SK-N-SH (cell line): ENCODE results near the gene BCL7C. TPM values are rescaled to one million over a fixed set of nuclear protein-coding genes. Genes with fewer than 3 reads are reported as not detected.

ENCODE experiments used
- CTCF ChIA-PET: fragments of 300-600, 350-600 bp; formaldehyde crosslinking; extraction: SDS; loops from one replicate; lab custom pipeline; 2021; lab: Yijun Ruan, JAX
- POLR2A ChIA-PET: fragments of 350-600 bp; sonication (Branson Sonifier 250); formaldehyde crosslinking; extraction: SDS; loops from one replicate; lab custom pipeline; 2020; ENCODE audit warnings: antibody characterized with exemption, inconsistent platforms; lab: Yijun Ruan, JAX
- DNase-seq: peaks from one replicate; pipeline ENCODE4 v3.0.0; 2012
- H2AFZ ChIP-seq: fragments of 200-600 bp; sonication (generic); 2 replicates; pipeline ENCODE4 v1.8.1; 2016; ENCODE audit warnings: antibody characterized with exemption, mild to moderate bottlenecking, low read depth
- H3F3A ChIP-seq: fragments of 200-600 bp; sonication (generic); replicated peaks from 2 replicates; pipeline ENCODE3; 2016; ENCODE audit warnings: antibody characterized with exemption, mild to moderate bottlenecking; ENCODE audit not compliant: insufficient read depth
- H3K27ac ChIP-seq, 2 experiments: fragments of 200-500 bp in 1 of 2; fragments of 200-600 bp in 1 of 2; sonication (Bioruptor generic) in 1 of 2; sonication (generic), shearing (Covaris generic) in 1 of 2; 2 replicates each; pipeline versions ENCODE4 v1.5.1 to v1.6.1; 2014 to 2016; ENCODE audit warnings: low read depth in 2 of 2, inconsistent platforms in 1 of 2, low read length in 1 of 2, mild to moderate bottlenecking in 1 of 2, mixed read lengths in 1 of 2
- H3K27me3 ChIP-seq: fragments of 200-600 bp; sonication (generic), shearing (Covaris generic); 2 replicates; pipeline ENCODE4 v1.6.1; 2016; ENCODE audit warnings: mixed run types; ENCODE audit not compliant: insufficient read depth
- H3K36me3 ChIP-seq, 2 experiments: fragments of 200-500 bp in 1 of 2; fragments of 200-600 bp in 1 of 2; sonication (Bioruptor generic) in 1 of 2; sonication (generic) in 1 of 2; replicated peaks in 1 of 2; 2 replicates each; pipeline versions ENCODE3 to v1.5.1; 2014 to 2016; ENCODE audit warnings: low read length in 1 of 2, mild to moderate bottlenecking in 1 of 2; ENCODE audit not compliant: insufficient read depth in 2 of 2, control insufficient read depth in 1 of 2
- H3K4me1 ChIP-seq, 2 experiments: fragments of 200-500 bp in 1 of 2; fragments of 200-600 bp in 1 of 2; sonication (Bioruptor generic) in 1 of 2; sonication (generic), shearing (Covaris generic) in 1 of 2; 2 replicates each; pipeline versions ENCODE4 v1.5.1 to v1.6.1; 2014 to 2016; ENCODE audit warnings: low read depth in 1 of 2, low read length in 1 of 2, mixed run types in 1 of 2; ENCODE audit not compliant: insufficient read depth in 2 of 2, control insufficient read depth in 1 of 2
- H3K4me2 ChIP-seq: fragments of 200-600 bp; sonication (generic), shearing (Covaris generic); 2 replicates; pipeline ENCODE4 v1.6.1; 2017; ENCODE audit warnings: mixed run types
- H3K4me3 ChIP-seq, 2 experiments: fragments of 200-500 bp in 1 of 2; fragments of 200-600 bp in 1 of 2; sonication (Bioruptor generic) in 1 of 2; sonication (generic), shearing (Covaris generic) in 1 of 2; 2 replicates each; pipeline versions ENCODE4 v1.5.1 to v1.8.1; 2014 to 2016; ENCODE audit warnings: low read depth in 2 of 2, inconsistent platforms in 1 of 2, low read length in 1 of 2, mild to moderate bottlenecking in 1 of 2, mixed read lengths in 1 of 2, moderate library complexity in 1 of 2
- H3K79me2 ChIP-seq: fragments of 200-600 bp; sonication (generic); 2 replicates; pipeline ENCODE4 v1.8.1; 2017; ENCODE audit warnings: mild to moderate bottlenecking; ENCODE audit not compliant: insufficient read depth
- H3K9ac ChIP-seq: fragments of 200-600 bp; sonication (generic); 2 replicates; pipeline ENCODE4 v1.6.1; 2017; ENCODE audit warnings: mixed run types
- H3K9me2 ChIP-seq: fragments of 200-600 bp; sonication (generic); 2 replicates; pipeline ENCODE4 v1.6.1; 2017; ENCODE audit warnings: mixed run types
- H3K9me3 ChIP-seq: fragments of 200-600 bp; sonication (generic); 2 replicates; pipeline ENCODE4 v1.6.1; 2017; ENCODE audit warnings: mixed run types, mild to moderate bottlenecking, moderate library complexity
- H4K20me1 ChIP-seq: fragments of 200-600 bp; sonication (generic); 2 replicates; pipeline ENCODE4 v1.6.1; 2017; ENCODE audit warnings: mild to moderate bottlenecking, mixed run types; ENCODE audit not compliant: insufficient read depth
- CHD2 ChIP-seq: fragments of 150-350 bp; IDR thresholded peaks from 2 replicates; pipeline ENCODE4 v1.6.1; 2018; ENCODE audit warnings: low read length; ENCODE audit not compliant: partially characterized antibody
- ELF1 ChIP-seq: IDR thresholded peaks from 2 replicates; pipeline ENCODE4 v1.4.0; 2012
- EP300 ChIP-seq, 2 experiments: IDR thresholded peaks; 2 replicates each; pipeline versions ENCODE4 v1.4.0 to v1.6.1; 2012; ENCODE audit warnings: borderline replicate concordance in 1 of 2, low read depth in 1 of 2, low read length in 1 of 2
- EZH2phosphoT487 ChIP-seq: fragments of 200-600 bp; sonication (generic); IDR thresholded peaks from 2 replicates; pipeline ENCODE4 v1.6.1; 2017; ENCODE audit warnings: low read depth, mixed run types, mild to moderate bottlenecking, antibody characterized with exemption, moderate library complexity, borderline replicate concordance
- FOXJ3 ChIP-seq: sonication (generic); formaldehyde crosslinking; IDR thresholded peaks from 2 replicates; pipeline ENCODE4 v1.5.1; 2020; ENCODE audit warnings: mild to moderate bottlenecking, missing genetic modification reagents
- FOXM1 ChIP-seq: IDR thresholded peaks from 2 replicates; pipeline ENCODE4 v1.4.0; 2012; ENCODE audit warnings: low read depth, mild to moderate bottlenecking
- GABPA ChIP-seq: IDR thresholded peaks from 2 replicates; pipeline ENCODE4 v1.4.0; 2012; ENCODE audit warnings: low read depth, mild to moderate bottlenecking
- GATA2 ChIP-seq: sonication (generic); formaldehyde crosslinking; IDR thresholded peaks from 2 replicates; pipeline ENCODE4 v1.5.0; 2020; ENCODE audit warnings: mild to moderate bottlenecking, missing genetic modification reagents
- JUND ChIP-seq: IDR thresholded peaks from 2 replicates; pipeline ENCODE4 v1.4.0; 2012
- MAX ChIP-seq: IDR thresholded peaks from 2 replicates; pipeline ENCODE4 v1.4.0; 2012; ENCODE audit warnings: low read depth
- MEF2A ChIP-seq: IDR thresholded peaks from 2 replicates; pipeline ENCODE4 v1.4.0; 2012; ENCODE audit warnings: low read depth, borderline replicate concordance
- MXI1 ChIP-seq: IDR thresholded peaks from 2 replicates; pipeline ENCODE4 v1.6.1; 2012; ENCODE audit warnings: mild to moderate bottlenecking, low read depth, low read length, improper control_type of control experiment
- NRF1 ChIP-seq: IDR thresholded peaks from 2 replicates; pipeline ENCODE4 v1.6.1; 2012; ENCODE audit warnings: low read depth, mild to moderate bottlenecking, low read length
- POLR2AphosphoS5 ChIP-seq: IDR thresholded peaks from 2 replicates; pipeline ENCODE4 v1.6.1; 2012; ENCODE audit warnings: low read depth, low read length
- RCOR1 ChIP-seq: fragments of 150-350 bp; IDR thresholded peaks from 2 replicates; pipeline ENCODE4 v1.6.1; 2017; ENCODE audit warnings: antibody characterized with exemption, low read length
- RXRA ChIP-seq: IDR thresholded peaks from 2 replicates; pipeline ENCODE4 v1.4.0; 2012; ENCODE audit warnings: low read depth, mild to moderate bottlenecking, borderline replicate concordance
- SIN3A ChIP-seq: IDR thresholded peaks from 2 replicates; pipeline ENCODE4 v1.6.1; 2012; ENCODE audit warnings: low read depth, mild to moderate bottlenecking, low read length, moderate library complexity, borderline replicate concordance
- SMC3 ChIP-seq: IDR thresholded peaks from 2 replicates; pipeline ENCODE4 v1.6.1; 2012; ENCODE audit warnings: low read depth, low read length, improper control_type of control experiment
- TCF12 ChIP-seq: IDR thresholded peaks from 2 replicates; pipeline ENCODE4 v1.4.0; 2012
- TEAD4 ChIP-seq: IDR thresholded peaks from 2 replicates; pipeline ENCODE4 v1.4.0; 2012; ENCODE audit warnings: mild to moderate bottlenecking, borderline replicate concordance; ENCODE audit not compliant: insufficient read depth
- USF2 ChIP-seq: fragments of 150-350 bp; IDR thresholded peaks from 2 replicates; pipeline ENCODE4 v1.6.1; 2017; ENCODE audit warnings: antibody characterized with exemption, low read length, low read depth, borderline replicate concordance
- WGBS: methylation state at CpG from one replicate; pipeline ENCODE4 v1.1.6; 2017; ENCODE audit warnings: low lambda C conversion rate; 5-methylcytosine and 5-hydroxymethylcytosine counted together
- polyA plus RNA-seq, 3 experiments: library from polyadenylated mRNA; depleted of rRNA; stranded (reverse); fragments of >200 nt; gene quantifications; 2 replicates each; pipeline ENCODE4 v1.2.3, GENCODE V29; 2012

The BCL7C gene
- polyA plus RNA-seq, 1 of the 3 experiments (the other 2 are of a cell fraction): 56.3 TPM

- no peak overlapping the region for H3K4me3 ChIP-seq
- no peak overlapping the region for H3K4me2 ChIP-seq
- H3K4me1 ChIP-seq: no peaks in the 10 kb centered on the region
- 100% methylated on average over 2 of the region's 3 CpGs for WGBS
- no peak for DNase-seq
- H3K27ac ChIP-seq: no peak overlapping the region
- H3K79me2 ChIP-seq: no peaks in the 10 kb centered on the region
- H3K9me3 ChIP-seq: no peaks in the 10 kb centered on the region
- H2AFZ ChIP-seq: no peak overlapping the region
- no peak for TF ChIP-seq MAX
- TF ChIP-seq RXRA: no peak
- TF ChIP-seq POLR2AphosphoS5: no peak
- no peak for TF ChIP-seq JUND
- TF ChIP-seq TEAD4: no peak
- no peak for TF ChIP-seq GABPA
- no peak for TF ChIP-seq MXI1
- no peak for TF ChIP-seq GATA2
- TF ChIP-seq EZH2phosphoT487: no peak
- TF ChIP-seq, all 33 proteins: peak for 0
- Histone ChIP-seq H3K9me2 (no peaks in the 10 kb centered on the region), H3F3A (peaks cover 9% of the 10 kb centered on the region), H3K27me3 (no peaks in the 10 kb centered on the region), H3K9ac (no peak overlapping the region), H4K20me1 (no peaks in the 10 kb centered on the region), H3K36me3 (no peaks in the 10 kb centered on the region)
- ChIA-PET POLR2A (no interaction called here), CTCF (interaction anchor here (1.0 to 1.5 kb wide), 3 partner anchors 12 to 70 kb away, joined by 3 to 6 read pairs (median 5); no protein-coding TSS in a partner anchor)
Measured at GRCh38 chr16:30914830-30915229, 21.0 kb upstream of the BCL7C start.

GRCh38 chr16:30912794-30913412 lies 19.0 kb upstream of the BCL7C start:
- DNase-seq: no peak
- Histone ChIP-seq H3K9me2 (no peaks in the 10 kb centered on the region), H3K9me3 (no peaks in the 10 kb centered on the region), H4K20me1 (no peaks in the 10 kb centered on the region), H2AFZ (no peak overlapping the region), H3K4me3 (no peak overlapping the region), H3K4me1 (no peaks in the 10 kb centered on the region), H3K4me2 (no peak overlapping the region), H3K36me3 (no peaks in the 10 kb centered on the region), H3K27me3 (no peaks in the 10 kb centered on the region), H3K9ac (no peak overlapping the region), H3F3A (peaks cover 9% of the 10 kb centered on the region), H3K79me2 (no peaks in the 10 kb centered on the region), H3K27ac (no peak overlapping the region)
- 88% methylated on average over 6 of the region's 6 CpGs for WGBS
- POLR2A ChIA-PET: no interaction called here
- no peak for TF ChIP-seq MAX
- TF ChIP-seq NRF1: no peak
- no peak for TF ChIP-seq FOXJ3 (CRISPR knock-in tag)
- TF ChIP-seq FOXM1: no peak
- TF ChIP-seq CHD2: no peak
- TF ChIP-seq SMC3: no peak
- TF ChIP-seq MEF2A: no peak
- no peak for TF ChIP-seq TCF12
- no peak for TF ChIP-seq SIN3A
- TF ChIP-seq RCOR1: no peak
- no peak for TF ChIP-seq GABPA
- no peak for TF ChIP-seq USF2
- TF ChIP-seq EP300 (IDR thresholded peaks at IDR 0.05; ENCODE audit: borderline replicate concordance in 1 of 2, low read depth in 1 of 2, low read length in 1 of 2): no peak
- TF ChIP-seq MXI1: no peak
- no peak for TF ChIP-seq ELF1
- CTCF ChIA-PET: interaction anchor here (0.7 to 0.9 kb wide), 3 partner anchors 8 to 68 kb away, joined by 3 to 6 read pairs (median 4); no protein-coding TSS in a partner anchor
